Smooth muscle cell of the umbilical artery (primary cell): ENCODE results near the gene PTCD2. TPM values are rescaled to one million over a fixed set of nuclear protein-coding genes. Genes with fewer than 3 reads are reported as not detected.

ENCODE experiments used
- total RNA-seq: library from RNA; depleted of rRNA; stranded (reverse); fragments of >200 nt; gene quantifications from 2 replicates; pipeline ENCODE4 v1.2.3, GENCODE V29; 2014

The PTCD2 gene, protein sequence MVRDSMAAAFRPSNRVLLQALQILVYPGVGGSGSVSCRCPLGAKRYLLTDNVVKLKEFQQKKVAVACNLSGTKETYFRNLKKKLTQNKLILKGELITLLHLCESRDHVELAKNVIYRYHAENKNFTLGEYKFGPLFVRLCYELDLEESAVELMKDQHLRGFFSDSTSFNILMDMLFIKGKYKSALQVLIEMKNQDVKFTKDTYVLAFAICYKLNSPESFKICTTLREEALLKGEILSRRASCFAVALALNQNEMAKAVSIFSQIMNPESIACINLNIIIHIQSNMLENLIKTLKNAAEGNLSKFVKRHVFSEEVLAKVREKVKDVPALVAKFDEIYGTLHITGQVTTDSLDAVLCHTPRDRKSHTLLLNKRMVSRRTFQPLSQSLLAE
- 10.4 and 12.3 TPM in 2 replicates for total RNA-seq

DNA sequence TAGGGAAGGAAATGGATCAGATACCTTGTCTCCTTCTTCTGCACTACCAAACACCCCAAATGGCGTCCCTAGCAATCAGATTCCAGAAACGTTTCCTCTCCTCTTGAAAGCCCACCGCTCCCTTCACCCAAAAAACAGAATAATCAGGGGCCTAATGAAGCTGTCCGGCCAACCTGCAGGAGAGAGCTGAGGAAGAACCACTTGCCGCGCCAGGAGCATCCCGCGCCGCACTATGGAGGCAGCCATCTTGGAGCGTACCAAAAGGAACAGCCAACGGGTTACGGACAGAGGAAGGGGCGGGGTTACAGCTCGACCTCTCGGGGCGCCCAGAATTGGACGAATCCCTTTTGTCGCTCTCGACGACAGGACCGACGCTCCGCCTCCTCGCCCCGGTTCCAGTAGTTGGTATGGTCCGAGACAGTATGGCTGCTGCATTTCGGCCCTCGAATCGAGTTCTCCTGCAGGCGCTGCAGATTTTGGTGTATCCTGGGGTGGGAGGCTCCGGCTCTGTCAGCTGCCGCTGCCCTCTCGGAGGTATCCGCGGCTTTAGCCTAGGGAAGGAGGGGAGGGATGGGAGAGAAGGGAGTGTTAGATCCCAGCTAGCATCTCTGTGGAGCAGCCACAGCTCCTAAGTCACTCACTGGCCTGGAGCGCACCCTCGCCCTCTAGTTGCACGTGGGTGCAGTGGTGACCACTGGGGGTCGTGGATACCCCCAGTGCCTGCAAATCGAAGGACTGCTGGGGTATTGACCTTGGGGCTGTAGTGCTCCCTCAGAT, at the start of gene PTCD2, which contains the start of gene MRPS27:
Gene PTCD2 (plus strand): TSS at position 398 of the 777 bp plus-strand sequence. CDS start 10 bp downstream, at position 408.
Gene MRPS27 (minus strand): TSS at position 265 of the 777 bp plus-strand sequence. CDS start 19 bp downstream, at position 246.

Other genes with a start within 250 kb of the PTCD2 start
- 501 and 541 TPM in 2 replicates for gene MAP1B, start 212.9 kb upstream of the PTCD2 start, total RNA-seq
- 60.9 and 64.0 TPM in 2 replicates for gene MRPS27, start 133 bp upstream of the PTCD2 start, total RNA-seq
- 0.05 TPM in 1 of 2 replicates, not detected in the other for gene ZNF366, start 187.0 kb downstream of the PTCD2 start, total RNA-seq